ENCODE data around the gene CACNA1E.

DNA sequence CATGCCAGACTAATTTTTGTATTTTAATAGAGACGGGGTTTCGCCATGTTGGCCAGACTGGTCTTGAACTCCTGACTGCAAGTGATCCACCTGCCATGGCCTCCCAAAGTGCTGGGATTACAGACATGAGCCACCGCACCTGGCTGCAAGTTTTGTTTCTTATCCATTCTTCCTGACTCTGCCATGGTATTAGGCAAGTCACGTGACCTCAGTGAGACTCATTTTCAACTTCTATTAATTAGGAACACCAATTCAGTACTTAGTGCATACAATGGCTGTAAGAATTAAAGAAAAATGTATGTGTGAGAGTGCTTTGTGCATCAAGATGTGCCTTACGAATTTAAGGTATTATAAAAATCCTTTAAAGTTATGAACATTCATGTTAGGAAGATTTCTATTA, 111.2 kb downstream of the CACNA1E start:
- TF ChIP-seq PATZ1 (CRISPR knock-in tag; IDR thresholded peaks at IDR 0.05; ENCODE audit: borderline replicate concordance) (no peak), POU6F1 (CRISPR knock-in tag; IDR thresholded peaks at IDR 0.05; ENCODE audit: borderline replicate concordance, low read depth) (no peak), ZC3H10 (CRISPR knock-in tag; IDR thresholded peaks at IDR 0.05) (no peak), BACH2 (CRISPR knock-in tag; IDR thresholded peaks at IDR 0.05; ENCODE audit: borderline replicate concordance) (no peak), ZFP3 (CRISPR knock-in tag; IDR thresholded peaks at IDR 0.05) (no peak), RARB (CRISPR knock-in tag; IDR thresholded peaks at IDR 0.05) (no peak)

Data from SK-N-SH treated with all-trans-retinoic acid at 6 μM for 48 hours (cell line).